Measurements from ENCODE around the gene STARD7. TPM values are rescaled to one million over a fixed set of nuclear protein-coding genes. Genes with fewer than 3 reads are reported as not detected.
"Not testable (repeated sequence)": the region's sequence is repeated elsewhere in the genome, so short reads cannot be mapped to it uniquely, and the experiment has no call there.

Gene STARD7
- total RNA-seq, 1 experiment from 2014 or later: 170 TPM

- no peak for DNase-seq (ENCODE audit: extremely low read depth, low read depth)
Observed at GRCh38 chr2:96169868-96170507, 38.6 kb downstream of the STARD7 start.

- no peak for DNase-seq (ENCODE audit: extremely low read depth, low read depth)
Observed at GRCh38 chr2:96167407-96168013, 41.1 kb downstream of the STARD7 start.

- no peak for DNase-seq (ENCODE audit: extremely low read depth, low read depth)
Observed at GRCh38 chr2:96164459-96165184, 44.0 kb downstream of the STARD7 start.

- DNase-seq (ENCODE audit: extremely low read depth, low read depth): no peak
Observed at GRCh38 chr2:96163768-96164429, 44.7 kb downstream of the STARD7 start.

- no peak for DNase-seq (ENCODE audit: extremely low read depth, low read depth)
Observed at GRCh38 chr2:96163415-96163767, 45.2 kb downstream of the STARD7 start.

GRCh38 chr2:96161898-96162297 lies 46.7 kb downstream of the STARD7 start:
- peak; percentile 56 for DNase-seq (ENCODE audit: extremely low read depth, low read depth)

GRCh38 chr2:96160366-96160765 lies 48.3 kb downstream of the STARD7 start:
- DNase-seq (ENCODE audit: extremely low read depth, low read depth): not testable (repeated sequence)

GRCh38 chr2:96159084-96159830 lies 49.4 kb downstream of the STARD7 start:
- no peak for DNase-seq (ENCODE audit: extremely low read depth, low read depth)

GRCh38 chr2:96158554-96158940 lies 50.1 kb downstream of the STARD7 start:
- DNase-seq (ENCODE audit: extremely low read depth, low read depth): no peak

GRCh38 chr2:96157649-96158553 lies 50.7 kb downstream of the STARD7 start:
- no peak for DNase-seq (ENCODE audit: extremely low read depth, low read depth)

GRCh38 chr2:96156926-96157648 lies 51.5 kb downstream of the STARD7 start:
- DNase-seq (ENCODE audit: extremely low read depth, low read depth): no peak

- DNase-seq (ENCODE audit: extremely low read depth, low read depth): no peak
Observed at GRCh38 chr2:96156011-96156820, 52.4 kb downstream of the STARD7 start.

- DNase-seq (ENCODE audit: extremely low read depth, low read depth): no peak
Observed at GRCh38 chr2:96154506-96155380, 53.9 kb downstream of the STARD7 start.

- no peak for DNase-seq (ENCODE audit: extremely low read depth, low read depth)
Observed at GRCh38 chr2:96153991-96154431, 54.6 kb downstream of the STARD7 start.

- no peak for DNase-seq (ENCODE audit: extremely low read depth, low read depth)
Observed at GRCh38 chr2:96153291-96153713, 55.3 kb downstream of the STARD7 start.

GRCh38 chr2:96152304-96153161 lies 56.1 kb downstream of the STARD7 start:
- no peak for DNase-seq (ENCODE audit: extremely low read depth, low read depth)

Data from NCI-H460 (cell line).